ENCODE data around the gene OR8J3. TPM values are rescaled to one million over a fixed set of nuclear protein-coding genes. Genes with fewer than 3 reads are reported as not detected.

Gene OR8J3
- total RNA-seq: not detected in 2 replicates

GRCh38 chr11:56140151-56140661 is at the start of gene OR8J3:
OR8J3 (minus strand) TSS chr11:56140201; CDS start chr11:56137718, 2,483 bp downstream.

GRCh38 chr11:56176318-56176717 is 36.3 kb upstream of the OR8J3 start, which contains the start of gene OR5J2:
OR5J2 (plus strand) TSS chr11:56176618; CDS start chr11:56176618, 0 bp downstream.

GRCh38 chr11:56160217-56160616 is 20.2 kb upstream of the OR8J3 start, which contains the start of gene OR8K5:
OR8K5 (minus strand) TSS chr11:56160317; CDS start chr11:56160317, 0 bp downstream.

GRCh38 chr11:56122073-56122472 is 17.9 kb downstream of the OR8J3 start, which contains the start of gene OR8H3:
OR8H3 (plus strand) TSS chr11:56122373; CDS start chr11:56122373, 0 bp downstream.

GRCh38 chr11:56103210-56103737 is 36.7 kb downstream of the OR8J3 start, which contains the start of gene OR8H2:
OR8H2 (plus strand) TSS chr11:56103687; CDS start chr11:56105043, 1,356 bp downstream.

GRCh38 chr11:56093008-56093407 is 47.0 kb downstream of the OR8J3 start, which contains the start of gene OR8I2:
OR8I2 (plus strand) TSS chr11:56093308; CDS start chr11:56093308, 0 bp downstream.

Other genes with a start within 250 kb of the OR8J3 start
- not detected in 2 replicates for gene OR5W2, start 225.6 kb downstream of the OR8J3 start, total RNA-seq
- not detected in 2 replicates for gene OR5I1, start 203.8 kb downstream of the OR8J3 start, total RNA-seq
- not detected in 2 replicates for gene OR10AG1, start 170.3 kb downstream of the OR8J3 start, total RNA-seq
- not detected in 2 replicates for gene OR5F1, start 145.6 kb downstream of the OR8J3 start, total RNA-seq
- gene OR5AS1, start 112.5 kb downstream of the OR8J3 start, total RNA-seq: not detected in 2 replicates
- not detected in 2 replicates for gene OR8I2, start 46.9 kb downstream of the OR8J3 start, total RNA-seq
- not detected in 2 replicates for gene OR8H2, start 36.5 kb downstream of the OR8J3 start, total RNA-seq
- gene OR8H3, start 17.8 kb downstream of the OR8J3 start, total RNA-seq: not detected in 2 replicates
- not detected in 2 replicates for gene OR8K5, start 20.1 kb upstream of the OR8J3 start, total RNA-seq
- not detected in 2 replicates for gene OR5J2, start 36.4 kb upstream of the OR8J3 start, total RNA-seq
- not detected in 2 replicates for gene OR5T2, start 94.1 kb upstream of the OR8J3 start, total RNA-seq
- not detected in 2 replicates for gene OR5T3, start 112.1 kb upstream of the OR8J3 start, total RNA-seq
- not detected in 2 replicates for gene OR5T1, start 134.0 kb upstream of the OR8J3 start, total RNA-seq
- not detected in 2 replicates for gene OR8H1, start 152.1 kb upstream of the OR8J3 start, total RNA-seq
- not detected in 2 replicates for gene OR8K3, start 174.9 kb upstream of the OR8J3 start, total RNA-seq
- not detected in 2 replicates for gene OR8K1, start 205.8 kb upstream of the OR8J3 start, total RNA-seq
- gene OR8J1, start 214.1 kb upstream of the OR8J3 start, total RNA-seq: not detected in 2 replicates
- not detected in 2 replicates for gene OR8U1, start 235.4 kb upstream of the OR8J3 start, total RNA-seq